ENCODE data around the gene SUPT4H1. TPM values are rescaled to one million over a fixed set of nuclear protein-coding genes. Genes with fewer than 3 reads are reported as not detected.

Gene SUPT4H1
- total RNA-seq, 2 experiments from 2014 or later: 66.1 to 69.0 TPM

DNA sequence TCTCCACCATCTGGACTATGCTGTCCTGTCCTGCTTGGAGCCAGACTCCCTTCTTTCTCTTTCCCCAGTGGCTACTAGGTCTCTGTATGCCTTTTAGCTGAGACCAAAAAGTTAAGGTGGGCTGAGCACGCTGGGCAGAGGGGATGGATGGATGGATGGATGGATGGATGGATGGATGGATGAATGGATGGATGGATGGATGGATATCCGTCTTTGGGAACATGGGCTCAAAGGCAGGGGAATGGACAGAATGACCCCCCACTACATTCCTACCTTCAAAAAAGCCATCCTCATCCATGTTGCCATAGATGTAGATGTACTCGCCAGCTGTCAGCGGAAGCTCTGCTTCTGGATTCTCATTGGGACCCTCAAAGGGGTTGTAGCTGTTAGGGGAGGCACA, 36.3 kb downstream of the SUPT4H1 start:
- POLR2A ChIA-PET: interaction anchor here (3.2 kb wide), 1 partner anchor 11 kb away, joined by 25 read pairs; the partner anchor contains the start of gene TSPOAP1
- H3K4me3 Mint-ChIP-seq: no peak overlapping the region

DNA sequence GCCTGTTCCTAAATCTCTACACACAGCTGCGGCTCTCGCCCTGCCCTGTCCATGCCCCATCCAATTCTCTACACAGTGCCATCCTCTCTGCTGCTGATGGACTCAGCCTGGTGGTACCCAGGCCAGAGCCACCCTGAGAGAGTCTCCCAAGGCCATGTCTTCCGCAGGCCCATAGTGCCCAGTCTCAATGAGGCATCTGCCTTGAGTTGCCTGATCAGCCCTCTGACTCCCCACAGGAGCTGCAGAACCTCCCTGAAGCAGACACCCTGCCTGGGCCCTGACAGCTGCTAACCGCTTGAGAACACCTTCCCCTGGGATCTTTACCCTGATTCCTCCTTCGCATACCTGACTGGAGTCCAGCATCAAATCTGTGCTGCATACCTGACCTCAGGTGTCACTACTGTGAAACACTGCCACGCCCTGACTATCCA, 36.7 kb downstream of the SUPT4H1 start:
- Mint-ChIP-seq H3K27me3 (no peaks in the 10 kb centered on the region), H3K36me3 (ENCODE audit: low read depth) (peaks cover 9% of the 10 kb centered on the region)

More for the DNA sequence above, 36.3 kb downstream of the SUPT4H1 start:
- H3K36me3 Mint-ChIP-seq (ENCODE audit: low read depth): peaks cover 9% of the 10 kb centered on the region
- no peak for DNase-seq
- H3K27ac Mint-ChIP-seq: no peak overlapping the region
- no peaks in the 10 kb centered on the region for H3K9me3 Mint-ChIP-seq
- peaks cover 14% of the 10 kb centered on the region for H3K4me1 Mint-ChIP-seq
- no peaks in the 10 kb centered on the region for H3K27me3 Mint-ChIP-seq
- CTCF ChIA-PET: interaction anchor here (1.4 to 5.5 kb wide), 6 partner anchors 11 to 202 kb away, joined by 3 to 40 read pairs (median 30); partner anchors contain the start of genes RNF43 and TSPOAP1

DNA sequence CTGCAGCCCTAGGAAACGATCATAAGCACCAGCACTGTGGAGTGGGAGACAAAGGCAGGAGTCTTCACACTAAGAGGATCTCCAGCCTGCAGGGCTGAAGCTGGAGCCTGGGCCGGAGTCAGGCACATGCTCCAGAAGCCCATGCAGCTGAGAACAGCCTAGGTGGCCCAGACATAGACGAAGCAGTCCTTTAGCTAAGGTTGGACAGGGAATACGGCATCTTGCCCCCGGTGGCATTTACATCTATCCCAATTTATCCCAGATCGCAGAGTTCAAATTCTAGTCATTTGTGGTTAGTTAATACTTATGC, 37.3 kb downstream of the SUPT4H1 start:
- no peak for DNase-seq
- Mint-ChIP-seq H3K4me3 (no peak overlapping the region), H3K27ac (no peak overlapping the region), H3K9me3 (no peaks in the 10 kb centered on the region), H3K36me3 (ENCODE audit: low read depth) (peaks cover 9% of the 10 kb centered on the region), H3K4me1 (peaks cover 14% of the 10 kb centered on the region), H3K27me3 (no peaks in the 10 kb centered on the region)
- CTCF ChIA-PET: interaction anchor here (0.6 to 5.5 kb wide), 6 partner anchors 10 to 203 kb away, joined by 3 to 36 read pairs (median 3); partner anchors contain the start of gene RNF43
- POLR2A ChIA-PET: interaction anchor here (0.6 kb wide), 1 partner anchor 36 kb away, joined by 3 read pairs; no protein-coding TSS in a partner anchor

More for the DNA sequence above, 36.7 kb downstream of the SUPT4H1 start:
- ChIA-PET CTCF (interaction anchor here (0.7 to 5.5 kb wide), 5 partner anchors 11 to 203 kb away, joined by 3 to 36 read pairs (median 3); partner anchors contain the start of gene RNF43), POLR2A (interaction anchor here (3.2 kb wide), 1 partner anchor 12 kb away, joined by 25 read pairs; the partner anchor contains the start of gene TSPOAP1)
- H3K4me1 Mint-ChIP-seq: peaks cover 14% of the 10 kb centered on the region
- no peak for DNase-seq
- no peak overlapping the region for H3K27ac Mint-ChIP-seq
- H3K9me3 Mint-ChIP-seq: no peaks in the 10 kb centered on the region
- H3K4me3 Mint-ChIP-seq: no peak overlapping the region

DNA sequence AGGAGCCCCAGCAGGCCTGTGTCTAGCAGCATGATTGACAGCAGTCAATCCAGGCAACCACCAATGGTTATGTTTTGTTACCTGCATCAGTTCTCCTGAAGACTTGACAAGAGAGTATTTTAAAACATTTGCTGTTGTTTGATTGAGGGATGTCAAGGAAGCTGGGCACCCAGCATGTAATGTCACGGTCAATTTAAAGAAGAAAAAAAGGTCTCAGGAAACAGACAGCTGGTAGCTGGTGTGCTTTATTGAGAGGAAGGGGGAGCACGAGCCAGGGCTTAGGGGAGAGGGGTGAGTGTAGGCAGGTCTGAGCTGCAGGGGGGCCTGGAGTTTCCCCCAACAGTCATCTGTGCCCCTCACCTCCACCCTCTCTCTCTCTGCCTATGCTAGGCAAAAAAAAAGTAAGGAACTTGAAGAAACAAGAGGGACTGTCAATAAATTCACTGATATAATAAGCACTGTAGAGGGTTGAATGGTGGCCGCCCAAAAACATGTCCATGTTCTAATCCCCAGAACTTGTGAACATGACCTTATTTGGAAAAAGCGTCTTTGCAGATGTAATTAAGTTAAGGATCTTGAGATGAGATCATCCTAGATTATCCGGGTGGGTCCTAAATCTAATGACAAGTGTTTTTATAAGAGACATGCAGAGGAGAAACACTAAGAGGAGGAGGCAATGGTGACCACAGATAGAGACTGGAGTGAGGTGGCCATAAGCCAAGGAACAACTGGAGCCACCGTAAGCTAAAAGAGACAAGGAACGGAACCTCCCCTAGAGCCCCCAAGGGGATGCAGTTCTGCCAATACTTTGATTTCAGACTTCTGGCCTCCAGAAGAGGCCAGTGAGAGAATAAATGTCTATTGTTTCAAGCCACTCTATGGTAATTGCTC, 37.9 kb downstream of the SUPT4H1 start:
- Mint-ChIP-seq H3K27me3 (no peaks in the 10 kb centered on the region), H3K4me1 (peaks cover 14% of the 10 kb centered on the region), H3K4me3 (no peak overlapping the region), H3K36me3 (ENCODE audit: low read depth) (peaks cover 9% of the 10 kb centered on the region), H3K9me3 (no peaks in the 10 kb centered on the region), H3K27ac (no peak overlapping the region)
- POLR2A ChIA-PET: interaction anchor here (0.6 kb wide), 1 partner anchor 36 kb away, joined by 3 read pairs; no protein-coding TSS in a partner anchor
- no peak for DNase-seq
- CTCF ChIA-PET: interaction anchor here (0.6 to 5.5 kb wide), 7 partner anchors 9 to 204 kb away, joined by 3 to 36 read pairs (median 3); partner anchors contain the start of gene RNF43

DNA sequence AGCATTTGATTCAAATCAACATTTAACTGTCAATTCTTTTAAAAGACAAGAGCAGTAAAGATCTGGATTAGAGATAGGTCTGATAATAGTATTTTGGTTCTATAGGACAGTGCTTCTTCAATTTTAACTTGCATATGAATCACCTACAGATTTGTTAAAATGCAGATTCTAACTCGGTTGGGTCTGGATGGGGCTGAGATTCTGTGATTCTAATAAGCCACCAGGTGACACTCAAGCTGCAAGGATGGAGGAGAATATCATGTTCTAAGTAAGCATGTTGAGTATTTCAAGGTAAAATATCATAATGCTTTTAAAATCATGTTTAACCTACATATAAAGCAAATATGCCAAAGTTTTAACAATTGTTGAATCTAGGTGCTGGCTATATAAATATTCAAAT, 39.2 kb downstream of the SUPT4H1 start:
- CTCF ChIA-PET: interaction anchor here (0.6 to 2.1 kb wide), 5 partner anchors 9 to 44 kb away, joined by 3 to 10 read pairs (median 4); no protein-coding TSS in a partner anchor
- no peak for DNase-seq
- POLR2A ChIA-PET: interaction anchor here (0.7 to 1.1 kb wide), 2 partner anchors 15 to 132 kb away, joined by 3 read pairs; no protein-coding TSS in a partner anchor
- H3K27ac Mint-ChIP-seq: no peak overlapping the region
- peaks cover 9% of the 10 kb centered on the region for H3K4me1 Mint-ChIP-seq
- no peaks in the 10 kb centered on the region for H3K9me3 Mint-ChIP-seq
- peaks cover 9% of the 10 kb centered on the region for H3K36me3 Mint-ChIP-seq (ENCODE audit: low read depth)
- no peaks in the 10 kb centered on the region for H3K27me3 Mint-ChIP-seq
- H3K4me3 Mint-ChIP-seq: no peak overlapping the region

DNA sequence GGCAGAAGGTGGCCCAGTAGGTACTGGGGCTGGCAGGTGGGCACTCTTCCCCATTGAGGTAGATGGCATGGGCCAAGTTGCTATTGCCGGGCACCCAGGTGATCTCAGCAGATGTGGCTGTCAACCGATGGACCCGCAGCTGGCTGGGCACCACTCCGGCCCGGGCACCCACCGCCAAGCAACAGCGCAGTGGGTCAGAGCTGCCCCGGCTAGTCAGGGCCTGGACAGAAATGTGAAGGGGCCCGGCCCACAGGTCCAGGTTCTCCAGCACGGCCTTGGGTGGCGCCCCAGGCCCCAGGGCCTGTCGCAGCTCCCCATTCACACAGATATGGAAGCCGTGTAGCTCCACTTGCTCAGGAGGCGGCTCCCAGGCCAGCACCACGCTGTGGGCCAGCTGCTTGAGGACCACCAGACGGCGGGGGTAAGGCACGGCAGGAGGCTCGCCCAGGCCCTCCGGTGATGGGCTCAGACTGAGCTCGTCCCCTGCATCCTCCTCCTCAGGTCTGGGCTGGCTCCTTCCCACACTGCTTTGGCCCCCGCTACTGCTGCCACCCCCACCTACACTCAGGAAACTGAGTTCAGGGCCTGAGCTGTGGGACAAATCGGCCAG, 39.9 kb downstream of the SUPT4H1 start:
- no peak overlapping the region for H3K4me3 Mint-ChIP-seq
- no peaks in the 10 kb centered on the region for H3K27me3 Mint-ChIP-seq
- H3K4me1 Mint-ChIP-seq: peaks cover 2% of the 10 kb centered on the region
- H3K27ac Mint-ChIP-seq: no peak overlapping the region
- CTCF ChIA-PET: interaction anchor here (0.8 to 2.1 kb wide), 3 partner anchors 8 to 35 kb away, joined by 4 to 10 read pairs (median 8); no protein-coding TSS in a partner anchor
- peaks cover 7% of the 10 kb centered on the region for H3K36me3 Mint-ChIP-seq (ENCODE audit: low read depth)
- no peak for DNase-seq
- POLR2A ChIA-PET: interaction anchor here (0.6 to 1.1 kb wide), 3 partner anchors 15 to 1026 kb away, joined by 3 read pairs; no protein-coding TSS in a partner anchor
- H3K9me3 Mint-ChIP-seq: no peaks in the 10 kb centered on the region

DNA sequence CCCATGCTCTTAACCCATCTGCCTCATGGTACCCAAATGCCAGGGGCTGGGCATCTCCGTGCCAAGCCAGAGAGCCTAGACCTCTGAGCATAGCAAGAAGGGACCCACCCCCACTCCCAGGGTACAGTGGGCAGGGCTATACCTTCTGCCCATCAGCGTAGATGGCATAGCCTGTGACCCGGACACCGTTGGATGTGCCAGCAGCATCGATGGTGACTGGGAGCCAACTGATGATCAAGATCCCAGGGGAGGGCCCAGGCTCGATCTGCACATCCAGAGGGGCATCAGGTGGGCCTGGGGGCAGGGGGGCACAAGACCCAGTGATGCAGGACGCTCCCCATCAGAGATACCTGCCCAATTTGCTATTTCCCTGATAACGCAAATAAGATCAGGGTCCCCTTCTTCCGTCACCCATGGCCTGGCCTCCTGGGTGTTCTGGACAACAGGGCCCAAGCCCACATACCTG, 40.5 kb downstream of the SUPT4H1 start:
- no peaks in the 10 kb centered on the region for H3K27me3 Mint-ChIP-seq
- no peaks in the 10 kb centered on the region for H3K4me1 Mint-ChIP-seq
- ChIA-PET POLR2A (no interaction called here), CTCF (interaction anchor here (2.0 to 2.1 kb wide), 2 partner anchors 8 to 10 kb away, joined by 8 to 10 read pairs; no protein-coding TSS in a partner anchor)
- no peak for DNase-seq
- H3K27ac Mint-ChIP-seq: no peak overlapping the region
- no peaks in the 10 kb centered on the region for H3K9me3 Mint-ChIP-seq
- no peak overlapping the region for H3K4me3 Mint-ChIP-seq
- peaks cover 7% of the 10 kb centered on the region for H3K36me3 Mint-ChIP-seq (ENCODE audit: low read depth)

DNA sequence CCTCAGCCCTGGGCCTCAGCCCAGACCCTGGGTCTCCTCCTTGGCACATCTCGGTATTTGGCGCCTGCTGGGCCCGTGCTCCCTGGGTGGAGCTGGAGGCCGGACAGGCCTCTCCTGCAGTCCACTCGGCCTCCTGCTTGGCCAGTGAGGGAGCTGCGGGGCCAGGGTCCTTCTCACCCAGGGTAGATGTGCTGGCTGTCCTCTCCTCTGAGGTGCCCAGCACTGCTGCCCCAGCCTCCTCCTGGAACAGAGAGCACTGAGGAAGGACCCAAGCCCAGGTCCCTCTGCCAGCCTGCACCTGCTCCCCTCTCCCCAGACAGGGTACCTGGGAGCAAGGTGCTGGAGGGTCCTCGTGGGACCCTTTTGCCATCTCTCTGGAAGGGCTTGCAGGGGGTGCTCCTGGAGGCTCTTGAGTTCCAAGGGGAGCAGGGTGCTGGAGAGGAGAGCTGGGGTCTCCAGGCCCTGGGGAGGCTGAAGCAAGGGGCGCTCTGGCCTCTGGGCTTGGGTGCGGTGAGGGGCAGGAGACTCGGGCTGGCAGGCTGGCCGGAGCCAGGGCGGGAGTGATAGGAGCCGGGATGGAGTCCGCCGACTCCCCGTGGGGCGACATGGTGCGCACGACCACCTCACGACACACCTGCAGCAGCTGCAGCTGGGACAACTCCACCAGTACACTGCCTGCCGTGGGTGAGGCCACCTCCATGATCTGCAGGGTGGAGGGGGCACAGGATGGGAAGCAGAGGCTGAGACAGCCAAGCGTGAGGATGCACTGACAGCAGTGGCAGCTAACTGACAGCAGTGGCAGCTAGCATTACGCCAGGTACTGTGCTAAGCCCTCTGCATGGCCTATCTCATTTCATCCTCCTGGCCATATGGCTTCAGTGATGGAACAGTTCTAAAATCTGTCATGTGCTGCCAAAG, 41.2 kb downstream of the SUPT4H1 start:
- H3K4me3 Mint-ChIP-seq: no peak overlapping the region
- no peaks in the 10 kb centered on the region for H3K9me3 Mint-ChIP-seq
- no peaks in the 10 kb centered on the region for H3K4me1 Mint-ChIP-seq
- ChIA-PET CTCF (interaction anchor here (1.2 kb wide), 1 partner anchor 43 kb away, joined by 3 read pairs; no protein-coding TSS in a partner anchor), POLR2A (no interaction called here)
- peaks cover 7% of the 10 kb centered on the region for H3K36me3 Mint-ChIP-seq (ENCODE audit: low read depth)
- H3K27me3 Mint-ChIP-seq: no peaks in the 10 kb centered on the region
- H3K27ac Mint-ChIP-seq: no peak overlapping the region
- DNase-seq: no peak

DNA sequence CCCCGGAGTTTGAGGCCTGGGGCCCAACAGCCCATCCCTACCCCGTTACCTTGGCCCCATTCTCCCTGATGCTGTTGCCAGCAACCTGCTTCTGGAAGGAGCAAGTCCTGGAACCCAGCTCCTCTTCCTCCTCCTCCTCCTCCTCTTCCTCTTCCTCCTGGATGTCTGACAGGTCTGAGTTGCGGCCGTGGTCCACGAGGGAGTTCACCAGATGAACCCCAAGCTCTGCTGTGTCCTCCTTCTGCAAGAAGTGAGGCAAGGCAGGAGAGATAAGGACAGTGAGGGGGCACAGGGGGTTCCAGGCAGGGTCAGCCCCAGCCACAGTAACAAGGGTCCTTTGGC, 42.1 kb downstream of the SUPT4H1 start:
- H3K4me1 Mint-ChIP-seq: no peaks in the 10 kb centered on the region
- H3K27me3 Mint-ChIP-seq: no peaks in the 10 kb centered on the region
- no peak overlapping the region for H3K4me3 Mint-ChIP-seq
- CTCF ChIA-PET: interaction anchor here (1.2 kb wide), 1 partner anchor 44 kb away, joined by 3 read pairs; no protein-coding TSS in a partner anchor
- H3K9me3 Mint-ChIP-seq: no peaks in the 10 kb centered on the region
- POLR2A ChIA-PET: no interaction called here
- DNase-seq: no peak
- H3K36me3 Mint-ChIP-seq (ENCODE audit: low read depth): peaks cover 4% of the 10 kb centered on the region
- H3K27ac Mint-ChIP-seq: peak overlapping the region; percentile 42

DNA sequence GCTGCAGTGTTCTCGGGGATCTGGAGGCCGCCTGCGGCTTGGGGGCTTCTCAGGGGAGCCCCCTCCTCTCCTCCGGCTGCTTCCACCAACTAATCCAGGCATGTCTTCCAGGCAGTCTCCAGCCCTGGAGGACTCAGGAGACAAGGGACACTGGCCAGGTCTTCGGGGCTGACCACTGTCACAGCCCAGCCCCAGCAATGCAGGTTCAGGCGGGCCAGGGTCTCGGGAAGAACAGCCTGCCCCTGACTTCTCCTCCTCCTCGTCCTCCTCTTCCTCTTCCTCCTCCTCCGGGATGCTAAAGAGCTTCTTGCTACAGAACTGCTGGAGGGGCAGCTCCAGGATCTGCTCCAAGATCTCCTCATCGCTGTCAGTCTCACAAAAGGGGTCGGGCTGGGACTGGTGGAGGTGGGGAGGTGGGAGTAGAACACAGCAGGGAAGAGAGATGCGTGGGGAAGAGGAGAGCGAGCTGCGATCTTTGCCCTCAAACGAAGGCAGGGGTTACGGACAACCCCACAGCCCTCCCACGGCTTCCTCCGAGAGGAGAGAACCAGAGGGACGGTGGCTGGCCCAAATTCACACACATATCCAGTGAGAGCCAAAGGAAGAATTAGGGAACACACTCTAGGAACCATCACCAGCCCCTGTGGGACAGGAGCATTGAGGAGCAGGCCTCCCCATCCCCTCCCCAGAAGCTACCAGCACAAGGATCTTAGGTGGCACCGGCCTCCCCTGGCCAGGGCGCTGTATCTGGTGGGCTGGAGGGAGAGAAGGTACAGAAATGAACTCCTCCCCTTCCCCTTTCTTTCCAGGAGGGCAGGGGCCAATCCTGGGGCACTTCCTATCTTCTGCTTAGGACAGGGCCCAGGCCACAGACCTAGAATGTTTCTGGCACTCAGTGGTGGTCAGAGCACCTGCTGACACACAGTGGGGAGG, 42.8 kb downstream of the SUPT4H1 start:
- H3K36me3 Mint-ChIP-seq (ENCODE audit: low read depth): peaks cover 4% of the 10 kb centered on the region
- H3K4me1 Mint-ChIP-seq: no peaks in the 10 kb centered on the region
- no peak overlapping the region for H3K27ac Mint-ChIP-seq
- no peak for DNase-seq
- H3K27me3 Mint-ChIP-seq: no peaks in the 10 kb centered on the region
- POLR2A ChIA-PET: no interaction called here
- H3K4me3 Mint-ChIP-seq: no peak overlapping the region
- no peaks in the 10 kb centered on the region for H3K9me3 Mint-ChIP-seq
- CTCF ChIA-PET: interaction anchor here (1.2 to 2.0 kb wide), 5 partner anchors 8 to 108 kb away, joined by 3 to 8 read pairs (median 5); partner anchors contain the start of gene RNF43

All from activated CD4-positive, alpha-beta T cell treated with anti-CD3 and anti-CD28 coated beads, Interleukin-2, amount 10 ng/mL, durations not matched to agents 7 days and 5 days (primary cell).